Esophagus muscularis mucosa (tissue), 2 donors: ENCODE data around the gene LAMA5.

Source experiments
- EP300 ChIP-seq: sonication (generic); formaldehyde crosslinking; IDR thresholded peaks from one replicate; pipeline ENCODE4 v1.6.1; 2017; ENCODE audit warnings: antibody characterized with exemption
- POLR2A ChIP-seq: fragments of 450-650 bp; IDR thresholded peaks from one replicate; pipeline ENCODE4 v1.6.1; 2017; ENCODE audit warnings: antibody characterized with exemption, moderate library complexity, mild to moderate bottlenecking, low read depth

DNA sequence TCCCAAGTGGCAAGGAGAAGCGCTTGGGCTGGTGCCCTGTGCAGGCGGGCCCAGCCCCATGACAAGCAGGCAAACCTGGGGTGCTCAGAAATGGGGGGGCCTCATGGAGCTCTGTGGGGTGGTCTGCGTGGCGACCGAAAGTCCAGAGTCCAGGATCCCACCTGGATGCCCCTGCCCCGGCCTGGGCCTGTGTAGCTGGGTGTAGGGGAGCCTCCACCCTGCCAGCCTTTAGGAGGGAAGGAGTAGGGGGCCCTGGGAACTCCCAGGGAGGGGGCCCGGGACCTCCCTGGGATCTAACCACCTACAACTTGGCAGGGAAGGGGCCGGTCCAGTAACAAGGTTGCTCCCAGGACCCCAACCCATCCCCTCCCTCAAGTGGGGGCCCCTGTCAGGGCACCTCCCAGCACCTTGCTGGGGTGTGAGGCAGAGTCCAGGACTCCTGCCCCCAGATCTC lies 4.5 kb upstream of the LAMA5 start:
- TF ChIP-seq EP300 (no peak), POLR2A (no peak)
